H1 (cell line): ENCODE results near the gene FUNDC1. TPM values are rescaled to one million over a fixed set of nuclear protein-coding genes. Genes with fewer than 3 reads are reported as not detected.

Source experiments
- ASH2L ChIP-seq: fragments of 200-600, 300-600 bp; sonication (generic); IDR thresholded peaks from one replicate; pipeline ENCODE4 v1.7.1; 2017; ENCODE audit warnings: low read length
- ATF3 ChIP-seq: IDR thresholded peaks from 2 replicates; pipeline ENCODE4 v1.6.1; 2011; ENCODE audit warnings: low read depth, mild to moderate bottlenecking, low read length; ENCODE audit not compliant: insufficient read depth
- EGR1 ChIP-seq: IDR thresholded peaks from 2 replicates; pipeline ENCODE4 v1.6.1; 2011; ENCODE audit warnings: low read depth, low read length, borderline replicate concordance
- GABPA ChIP-seq: IDR thresholded peaks from 2 replicates; pipeline ENCODE4 v1.6.1; 2011; ENCODE audit warnings: mild to moderate bottlenecking, low read length, moderate library complexity, borderline replicate concordance; ENCODE audit not compliant: insufficient read depth
- JUND ChIP-seq: IDR thresholded peaks from 2 replicates; pipeline ENCODE4 v1.6.1; 2011; ENCODE audit warnings: mild to moderate bottlenecking, improper control_type of control experiment, low read length
- RBBP5 ChIP-seq: IDR thresholded peaks from 2 replicates; pipeline ENCODE4 v1.7.1; 2012; ENCODE audit warnings: low read depth, mild to moderate bottlenecking, inconsistent platforms, low read length, moderate library complexity, borderline replicate concordance
- SUZ12 ChIP-seq: fragments of 200-600 bp; sonication (generic); IDR thresholded peaks from 2 replicates; pipeline ENCODE4 v1.6.1; 2012; ENCODE audit warnings: mild to moderate bottlenecking, inconsistent platforms, low read length, moderate library complexity, mixed read lengths
- TAF1 ChIP-seq: IDR thresholded peaks from 2 replicates; pipeline ENCODE4 v1.6.1; 2011; ENCODE audit warnings: mild to moderate bottlenecking, low read depth, low read length
- TAF7 ChIP-seq: optimal IDR thresholded peaks from 2 replicates; pipeline ENCODE3; 2011; ENCODE audit warnings: low read depth, mild to moderate bottlenecking, inconsistent platforms, low read length, moderate library complexity, borderline replicate concordance
- TEAD4 ChIP-seq: IDR thresholded peaks from 2 replicates; pipeline ENCODE4 v1.6.1; 2012; ENCODE audit warnings: low read depth, low read length, inconsistent platforms, mixed read lengths
- polyA plus RNA-seq, 7 experiments: library from polyadenylated mRNA; depleted of rRNA in 3 of 7; stranded (reverse) in 5 of 7; unstranded in 2 of 7; fragments of >200 nt in 5 of 7; fragments of 200-250 nt in 2 of 7; gene quantifications; 1 replicate in 5 of 7; 2 replicates in 1 of 7; 4 replicates in 1 of 7; pipeline versions ENCODE4 v1.2.1 to v1.2.3, GENCODE V29; 2011 to 2013; ENCODE audit warnings: missing spikeins in 2 of 7, mixed read lengths in 2 of 7
- total RNA-seq: library from RNA; stranded (reverse); fragmentation: NEBNext Ultra II Directional; extraction: Animal tissue kit (Norgen Biotek cat#: 25700); gene quantifications from 2 replicates; pipeline ENCODE4 v1.2.1, GENCODE V29; 2021
- TF ChIP-seq, protein P1 (sequence below): fragments of 300-600 bp; sonication (generic); IDR thresholded peaks from 2 replicates; pipeline ENCODE4 v1.7.1; 2012; ENCODE audit warnings: low read length, moderate library complexity, mild to moderate bottlenecking, inconsistent platforms; ENCODE audit not compliant: insufficient replicate concordance

The FUNDC1 gene
- total and polyA plus RNA-seq, 2 of the 8 experiments (the other 6 are each of a cell fraction or from before 2014, with no cell fraction given): 13.7 to 24.1 TPM

- TF ChIP-seq, protein P1, sequence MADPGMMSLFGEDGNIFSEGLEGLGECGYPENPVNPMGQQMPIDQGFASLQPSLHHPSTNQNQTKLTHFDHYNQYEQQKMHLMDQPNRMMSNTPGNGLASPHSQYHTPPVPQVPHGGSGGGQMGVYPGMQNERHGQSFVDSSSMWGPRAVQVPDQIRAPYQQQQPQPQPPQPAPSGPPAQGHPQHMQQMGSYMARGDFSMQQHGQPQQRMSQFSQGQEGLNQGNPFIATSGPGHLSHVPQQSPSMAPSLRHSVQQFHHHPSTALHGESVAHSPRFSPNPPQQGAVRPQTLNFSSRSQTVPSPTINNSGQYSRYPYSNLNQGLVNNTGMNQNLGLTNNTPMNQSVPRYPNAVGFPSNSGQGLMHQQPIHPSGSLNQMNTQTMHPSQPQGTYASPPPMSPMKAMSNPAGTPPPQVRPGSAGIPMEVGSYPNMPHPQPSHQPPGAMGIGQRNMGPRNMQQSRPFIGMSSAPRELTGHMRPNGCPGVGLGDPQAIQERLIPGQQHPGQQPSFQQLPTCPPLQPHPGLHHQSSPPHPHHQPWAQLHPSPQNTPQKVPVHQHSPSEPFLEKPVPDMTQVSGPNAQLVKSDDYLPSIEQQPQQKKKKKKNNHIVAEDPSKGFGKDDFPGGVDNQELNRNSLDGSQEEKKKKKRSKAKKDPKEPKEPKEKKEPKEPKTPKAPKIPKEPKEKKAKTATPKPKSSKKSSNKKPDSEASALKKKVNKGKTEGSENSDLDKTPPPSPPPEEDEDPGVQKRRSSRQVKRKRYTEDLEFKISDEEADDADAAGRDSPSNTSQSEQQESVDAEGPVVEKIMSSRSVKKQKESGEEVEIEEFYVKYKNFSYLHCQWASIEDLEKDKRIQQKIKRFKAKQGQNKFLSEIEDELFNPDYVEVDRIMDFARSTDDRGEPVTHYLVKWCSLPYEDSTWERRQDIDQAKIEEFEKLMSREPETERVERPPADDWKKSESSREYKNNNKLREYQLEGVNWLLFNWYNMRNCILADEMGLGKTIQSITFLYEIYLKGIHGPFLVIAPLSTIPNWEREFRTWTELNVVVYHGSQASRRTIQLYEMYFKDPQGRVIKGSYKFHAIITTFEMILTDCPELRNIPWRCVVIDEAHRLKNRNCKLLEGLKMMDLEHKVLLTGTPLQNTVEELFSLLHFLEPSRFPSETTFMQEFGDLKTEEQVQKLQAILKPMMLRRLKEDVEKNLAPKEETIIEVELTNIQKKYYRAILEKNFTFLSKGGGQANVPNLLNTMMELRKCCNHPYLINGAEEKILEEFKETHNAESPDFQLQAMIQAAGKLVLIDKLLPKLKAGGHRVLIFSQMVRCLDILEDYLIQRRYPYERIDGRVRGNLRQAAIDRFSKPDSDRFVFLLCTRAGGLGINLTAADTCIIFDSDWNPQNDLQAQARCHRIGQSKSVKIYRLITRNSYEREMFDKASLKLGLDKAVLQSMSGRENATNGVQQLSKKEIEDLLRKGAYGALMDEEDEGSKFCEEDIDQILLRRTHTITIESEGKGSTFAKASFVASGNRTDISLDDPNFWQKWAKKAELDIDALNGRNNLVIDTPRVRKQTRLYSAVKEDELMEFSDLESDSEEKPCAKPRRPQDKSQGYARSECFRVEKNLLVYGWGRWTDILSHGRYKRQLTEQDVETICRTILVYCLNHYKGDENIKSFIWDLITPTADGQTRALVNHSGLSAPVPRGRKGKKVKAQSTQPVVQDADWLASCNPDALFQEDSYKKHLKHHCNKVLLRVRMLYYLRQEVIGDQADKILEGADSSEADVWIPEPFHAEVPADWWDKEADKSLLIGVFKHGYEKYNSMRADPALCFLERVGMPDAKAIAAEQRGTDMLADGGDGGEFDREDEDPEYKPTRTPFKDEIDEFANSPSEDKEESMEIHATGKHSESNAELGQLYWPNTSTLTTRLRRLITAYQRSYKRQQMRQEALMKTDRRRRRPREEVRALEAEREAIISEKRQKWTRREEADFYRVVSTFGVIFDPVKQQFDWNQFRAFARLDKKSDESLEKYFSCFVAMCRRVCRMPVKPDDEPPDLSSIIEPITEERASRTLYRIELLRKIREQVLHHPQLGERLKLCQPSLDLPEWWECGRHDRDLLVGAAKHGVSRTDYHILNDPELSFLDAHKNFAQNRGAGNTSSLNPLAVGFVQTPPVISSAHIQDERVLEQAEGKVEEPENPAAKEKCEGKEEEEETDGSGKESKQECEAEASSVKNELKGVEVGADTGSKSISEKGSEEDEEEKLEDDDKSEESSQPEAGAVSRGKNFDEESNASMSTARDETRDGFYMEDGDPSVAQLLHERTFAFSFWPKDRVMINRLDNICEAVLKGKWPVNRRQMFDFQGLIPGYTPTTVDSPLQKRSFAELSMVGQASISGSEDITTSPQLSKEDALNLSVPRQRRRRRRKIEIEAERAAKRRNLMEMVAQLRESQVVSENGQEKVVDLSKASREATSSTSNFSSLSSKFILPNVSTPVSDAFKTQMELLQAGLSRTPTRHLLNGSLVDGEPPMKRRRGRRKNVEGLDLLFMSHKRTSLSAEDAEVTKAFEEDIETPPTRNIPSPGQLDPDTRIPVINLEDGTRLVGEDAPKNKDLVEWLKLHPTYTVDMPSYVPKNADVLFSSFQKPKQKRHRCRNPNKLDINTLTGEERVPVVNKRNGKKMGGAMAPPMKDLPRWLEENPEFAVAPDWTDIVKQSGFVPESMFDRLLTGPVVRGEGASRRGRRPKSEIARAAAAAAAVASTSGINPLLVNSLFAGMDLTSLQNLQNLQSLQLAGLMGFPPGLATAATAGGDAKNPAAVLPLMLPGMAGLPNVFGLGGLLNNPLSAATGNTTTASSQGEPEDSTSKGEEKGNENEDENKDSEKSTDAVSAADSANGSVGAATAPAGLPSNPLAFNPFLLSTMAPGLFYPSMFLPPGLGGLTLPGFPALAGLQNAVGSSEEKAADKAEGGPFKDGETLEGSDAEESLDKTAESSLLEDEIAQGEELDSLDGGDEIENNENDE: no peak
- TF ChIP-seq SUZ12 (no peak), ASH2L (no peak), ATF3 (no peak), EGR1 (no peak), RBBP5 (no peak), GABPA (no peak), TAF1 (no peak), TEAD4 (no peak), TAF7 (no peak), JUND (no peak)
Observed at GRCh38 chrX:44483965-44484606, 58.6 kb downstream of the FUNDC1 start (continued).
